ENCODE measurements around the gene FGFR4. TPM values are rescaled to one million over a fixed set of nuclear protein-coding genes. Genes with fewer than 3 reads are reported as not detected.
"Not testable (repeated sequence)": the region's sequence is repeated elsewhere in the genome, so short reads cannot be mapped to it uniquely, and the experiment has no call there.

The FGFR4 gene
- total RNA-seq, 1 donor from 2014 or later, result 258 TPM

- TF ChIP-seq CTCF (IDR thresholded peaks at IDR 0.05; ENCODE audit: unreplicated experiment), result no peak
- H3K36me3 Mint-ChIP-seq (ENCODE audit: insufficient read depth), result peaks cover 16% of the 10 kb centered on the region
- no peaks in the 10 kb centered on the region for H3K4me1 Mint-ChIP-seq (ENCODE audit: low read depth)
- H3K27me3 Mint-ChIP-seq, result no peaks in the 10 kb centered on the region
- no peaks in the 10 kb centered on the region for H3K9me3 Mint-ChIP-seq (ENCODE audit: low read depth)
- H3K4me3 Mint-ChIP-seq (ENCODE audit: low read depth), result no peak overlapping the region
- DNase-seq (ENCODE audit: low spot score, unreplicated experiment), result no peak
- H3K27ac Mint-ChIP-seq, result no peak overlapping the region
Observed at GRCh38 chr5:177043958-177044357, 42.8 kb upstream of the FGFR4 start.

GRCh38 chr5:177044641-177045040, 42.1 kb upstream of the FGFR4 start:
- no peaks in the 10 kb centered on the region for H3K9me3 Mint-ChIP-seq (ENCODE audit: low read depth)
- H3K4me3 Mint-ChIP-seq (ENCODE audit: low read depth), result no peak overlapping the region
- no peaks in the 10 kb centered on the region for H3K4me1 Mint-ChIP-seq (ENCODE audit: low read depth)
- peaks cover 18% of the 10 kb centered on the region for H3K36me3 Mint-ChIP-seq (ENCODE audit: insufficient read depth)
- H3K27me3 Mint-ChIP-seq, result no peaks in the 10 kb centered on the region
- no peak for DNase-seq (ENCODE audit: low spot score, unreplicated experiment)
- H3K27ac Mint-ChIP-seq, result no peak overlapping the region
- no peak for TF ChIP-seq CTCF (IDR thresholded peaks at IDR 0.05; ENCODE audit: unreplicated experiment)

- Mint-ChIP-seq H3K36me3 (ENCODE audit: insufficient read depth) (peaks cover 19% of the 10 kb centered on the region), H3K27ac (no peak overlapping the region), H3K4me1 (ENCODE audit: low read depth) (no peaks in the 10 kb centered on the region), H3K27me3 (no peaks in the 10 kb centered on the region), H3K9me3 (ENCODE audit: low read depth) (no peaks in the 10 kb centered on the region), H3K4me3 (ENCODE audit: low read depth) (no peak overlapping the region)
- TF ChIP-seq CTCF (IDR thresholded peaks at IDR 0.05; ENCODE audit: unreplicated experiment), result no peak
- no peak for DNase-seq (ENCODE audit: low spot score, unreplicated experiment)
Observed at GRCh38 chr5:177045631-177046030, 41.1 kb upstream of the FGFR4 start.

GRCh38 chr5:177048531-177048930, 38.2 kb upstream of the FGFR4 start:
- not testable (repeated sequence) for H3K27me3 Mint-ChIP-seq; H3K9me3 Mint-ChIP-seq (ENCODE audit: low read depth); H3K4me3 Mint-ChIP-seq (ENCODE audit: low read depth); H3K27ac Mint-ChIP-seq; DNase-seq (ENCODE audit: low spot score, unreplicated experiment); H3K4me1 Mint-ChIP-seq (ENCODE audit: low read depth)
- H3K36me3 Mint-ChIP-seq (ENCODE audit: insufficient read depth), result peaks cover 18% of the 10 kb centered on the region

- Mint-ChIP-seq H3K4me1 (ENCODE audit: low read depth) (no peaks in the 10 kb centered on the region), H3K4me3 (ENCODE audit: low read depth) (no peak overlapping the region), H3K9me3 (ENCODE audit: low read depth) (no peaks in the 10 kb centered on the region), H3K36me3 (ENCODE audit: insufficient read depth) (peaks cover 16% of the 10 kb centered on the region), H3K27ac (no peak overlapping the region), H3K27me3 (no peaks in the 10 kb centered on the region)
- no peak for TF ChIP-seq CTCF (IDR thresholded peaks at IDR 0.05; ENCODE audit: unreplicated experiment)
- DNase-seq (ENCODE audit: low spot score, unreplicated experiment), result no peak
Observed at GRCh38 chr5:177049285-177049684, 37.4 kb upstream of the FGFR4 start.

GRCh38 chr5:177064500-177065277, 22.0 kb upstream of the FGFR4 start:
- no peak overlapping the region for H3K4me3 Mint-ChIP-seq (ENCODE audit: low read depth)
- no peaks in the 10 kb centered on the region for H3K27me3 Mint-ChIP-seq
- H3K9me3 Mint-ChIP-seq (ENCODE audit: low read depth), result no peaks in the 10 kb centered on the region
- no peak overlapping the region for H3K27ac Mint-ChIP-seq
- H3K4me1 Mint-ChIP-seq (ENCODE audit: low read depth), result peaks cover 5% of the 10 kb centered on the region
- DNase-seq (ENCODE audit: low spot score, unreplicated experiment), result no peak
- TF ChIP-seq CTCF (IDR thresholded peaks at IDR 0.05; ENCODE audit: unreplicated experiment), result no peak
- peaks cover 9% of the 10 kb centered on the region for H3K36me3 Mint-ChIP-seq (ENCODE audit: insufficient read depth)
